Measurements from ENCODE around the gene ATP11C.
"Not testable (repeated sequence)": the region's sequence is repeated elsewhere in the genome, so short reads cannot be mapped to it uniquely, and the experiment has no call there.

Gene ATP11C

GRCh38 chrX:139932901-139933796 lies at the start of gene ATP11C:
Gene ATP11C (minus strand): TSS chrX:139933053. CDS start chrX:139932042, 1,011 bp downstream.
- peak; percentile 50 for DNase-seq

- DNase-seq: no peak
Measured at GRCh38 chrX:139974471-139974870, 41.6 kb upstream of the ATP11C start.

GRCh38 chrX:139972629-139973624 lies 40.1 kb upstream of the ATP11C start:
- DNase-seq: no peak

GRCh38 chrX:139972113-139972512 lies 39.3 kb upstream of the ATP11C start:
- no peak for DNase-seq

GRCh38 chrX:139971394-139971749 lies 38.5 kb upstream of the ATP11C start:
- DNase-seq: no peak

- no peak for DNase-seq
Measured at GRCh38 chrX:139969286-139969685, 36.4 kb upstream of the ATP11C start.

GRCh38 chrX:139967750-139968149 lies 34.9 kb upstream of the ATP11C start:
- DNase-seq: no peak

- no peak for DNase-seq
Measured at GRCh38 chrX:139967300-139967699, 34.4 kb upstream of the ATP11C start.

GRCh38 chrX:139966159-139966558 lies 33.3 kb upstream of the ATP11C start:
- DNase-seq: not testable (repeated sequence)

GRCh38 chrX:139965421-139965820 lies 32.6 kb upstream of the ATP11C start, which contains the start of gene CXorf66:
Gene CXorf66 (minus strand): TSS chrX:139965521. CDS start chrX:139965496, 25 bp downstream.
- no peak for DNase-seq

GRCh38 chrX:139961091-139961490 lies 28.2 kb upstream of the ATP11C start:
- DNase-seq: not testable (repeated sequence)

GRCh38 chrX:139949703-139950102 lies 16.9 kb upstream of the ATP11C start:
- DNase-seq: no peak

- no peak for DNase-seq
Measured at GRCh38 chrX:139945075-139945474, 12.2 kb upstream of the ATP11C start.

- DNase-seq: no peak
Measured at GRCh38 chrX:139936259-139936658, 3.4 kb upstream of the ATP11C start.

GRCh38 chrX:139933904-139934303 lies 1.1 kb upstream of the ATP11C start:
- DNase-seq: no peak

- DNase-seq: no peak
Measured at GRCh38 chrX:139932073-139932900, 566 bp downstream of the ATP11C start.

GRCh38 chrX:139931646-139932072 lies 1.2 kb downstream of the ATP11C start:
- DNase-seq: no peak

GRCh38 chrX:139930916-139931645 lies 1.8 kb downstream of the ATP11C start:
- DNase-seq: no peak

- no peak for DNase-seq
Measured at GRCh38 chrX:139930401-139930800, 2.5 kb downstream of the ATP11C start.

GRCh38 chrX:139929876-139930275 lies 3.0 kb downstream of the ATP11C start:
- no peak for DNase-seq

- DNase-seq: no peak
Measured at GRCh38 chrX:139924696-139925095, 8.2 kb downstream of the ATP11C start.

Measured in NCI-H1436 treated with DMSO at 0.1 percent for 48 hours (cell line).